ENCODE data around the gene FBLN2. TPM values are rescaled to one million over a fixed set of nuclear protein-coding genes. Genes with fewer than 3 reads are reported as not detected.

Gene FBLN2
- total RNA-seq, 1 experiment from 2014 or later, result not detected

DNA sequence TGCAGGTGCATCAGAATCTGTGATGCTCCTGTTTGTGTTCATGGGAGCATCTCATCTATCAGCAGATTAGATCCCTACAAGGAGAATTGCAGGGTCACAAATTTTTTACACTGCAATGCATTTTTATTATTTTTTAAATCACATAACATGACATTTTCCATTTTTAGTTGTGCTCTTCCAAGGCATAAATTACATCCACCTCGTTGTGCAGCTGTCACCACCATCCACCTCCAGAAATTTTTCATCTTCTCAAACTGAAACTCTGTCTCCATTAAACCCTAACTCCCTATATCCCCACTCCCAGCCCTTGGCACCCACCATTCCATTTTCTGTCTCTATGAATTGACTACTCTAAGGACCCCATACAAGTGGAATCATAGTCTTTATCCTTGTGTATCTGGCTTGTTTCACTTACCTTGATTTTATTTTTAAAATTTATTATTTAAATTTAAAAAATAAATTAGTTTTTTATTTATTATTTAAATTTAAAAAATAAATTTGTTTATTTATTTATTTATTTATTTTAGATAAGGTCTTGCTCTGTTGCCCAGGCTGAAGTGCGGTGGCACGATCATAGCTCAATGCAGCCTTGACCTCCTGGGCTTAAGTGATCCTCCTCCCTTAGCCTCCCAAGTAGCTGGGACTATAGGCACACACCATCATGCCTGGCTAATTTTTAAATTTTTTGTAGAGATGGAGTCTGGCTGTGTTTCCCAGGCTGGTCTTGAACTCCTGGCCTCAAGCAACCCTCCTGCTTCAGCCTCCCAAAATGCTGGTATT is 47.7 kb downstream of the FBLN2 start:
- Histone ChIP-seq H3K4me3 (ENCODE audit: low read length) (no peak overlapping the region), H3K27me3 (ENCODE audit: low read length) (no peaks in the 10 kb centered on the region), H3K9ac (ENCODE audit: low read length) (no peak overlapping the region), H3K9me3 (ENCODE audit: low read length) (no peaks in the 10 kb centered on the region), H3K9me2 (replicated peaks; ENCODE audit: insufficient read depth, low read length) (no peaks in the 10 kb centered on the region), H3K4me2 (ENCODE audit: low read depth, low read length, poor library complexity, severe bottlenecking) (no peak overlapping the region), H4K20me1 (ENCODE audit: insufficient read depth, low read depth, low read length) (no peaks in the 10 kb centered on the region), H3K79me2 (ENCODE audit: low read length) (no peaks in the 10 kb centered on the region), H2AFZ (ENCODE audit: low read length) (no peak overlapping the region), H3K27ac (ENCODE audit: low read length) (no peak overlapping the region), H3K4me1 (ENCODE audit: low read length) (no peaks in the 10 kb centered on the region), H3K36me3 (ENCODE audit: insufficient read depth, low read length) (no peaks in the 10 kb centered on the region)
- no peak for DNase-seq

GRCh38 chr3:13597661-13598060 is 48.7 kb downstream of the FBLN2 start:
- Histone ChIP-seq H3K9me2 (replicated peaks; ENCODE audit: insufficient read depth, low read length) (no peaks in the 10 kb centered on the region), H3K27me3 (ENCODE audit: low read length) (no peaks in the 10 kb centered on the region), H3K9me3 (ENCODE audit: low read length) (no peaks in the 10 kb centered on the region), H3K4me3 (ENCODE audit: low read length) (no peak overlapping the region), H3K9ac (ENCODE audit: low read length) (no peak overlapping the region), H3K36me3 (ENCODE audit: insufficient read depth, low read length) (no peaks in the 10 kb centered on the region), H3K4me2 (ENCODE audit: low read depth, low read length, poor library complexity, severe bottlenecking) (no peak overlapping the region), H3K27ac (ENCODE audit: low read length) (no peak overlapping the region), H3K4me1 (ENCODE audit: low read length) (no peaks in the 10 kb centered on the region), H3K79me2 (ENCODE audit: low read length) (no peaks in the 10 kb centered on the region), H2AFZ (ENCODE audit: low read length) (no peak overlapping the region), H4K20me1 (ENCODE audit: insufficient read depth, low read depth, low read length) (no peaks in the 10 kb centered on the region)
- no peak for DNase-seq

- no peaks in the 10 kb centered on the region for H3K9me3 ChIP-seq (ENCODE audit: low read length)
- H3K4me2 ChIP-seq (ENCODE audit: low read depth, low read length, poor library complexity, severe bottlenecking), result no peak overlapping the region
- H3K27ac ChIP-seq (ENCODE audit: low read length), result no peak overlapping the region
- no peak overlapping the region for H2AFZ ChIP-seq (ENCODE audit: low read length)
- H3K9me2 ChIP-seq (replicated peaks; ENCODE audit: insufficient read depth, low read length), result no peaks in the 10 kb centered on the region
- no peak for DNase-seq
- H4K20me1 ChIP-seq (ENCODE audit: insufficient read depth, low read depth, low read length), result no peaks in the 10 kb centered on the region
- H3K27me3 ChIP-seq (ENCODE audit: low read length), result no peaks in the 10 kb centered on the region
- H3K36me3 ChIP-seq (ENCODE audit: insufficient read depth, low read length), result no peaks in the 10 kb centered on the region
- no peaks in the 10 kb centered on the region for H3K4me1 ChIP-seq (ENCODE audit: low read length)
- no peak overlapping the region for H3K9ac ChIP-seq (ENCODE audit: low read length)
- no peaks in the 10 kb centered on the region for H3K79me2 ChIP-seq (ENCODE audit: low read length)
- H3K4me3 ChIP-seq (ENCODE audit: low read length), result no peak overlapping the region
Measured at GRCh38 chr3:13598201-13598600, 49.3 kb downstream of the FBLN2 start.

DNA sequence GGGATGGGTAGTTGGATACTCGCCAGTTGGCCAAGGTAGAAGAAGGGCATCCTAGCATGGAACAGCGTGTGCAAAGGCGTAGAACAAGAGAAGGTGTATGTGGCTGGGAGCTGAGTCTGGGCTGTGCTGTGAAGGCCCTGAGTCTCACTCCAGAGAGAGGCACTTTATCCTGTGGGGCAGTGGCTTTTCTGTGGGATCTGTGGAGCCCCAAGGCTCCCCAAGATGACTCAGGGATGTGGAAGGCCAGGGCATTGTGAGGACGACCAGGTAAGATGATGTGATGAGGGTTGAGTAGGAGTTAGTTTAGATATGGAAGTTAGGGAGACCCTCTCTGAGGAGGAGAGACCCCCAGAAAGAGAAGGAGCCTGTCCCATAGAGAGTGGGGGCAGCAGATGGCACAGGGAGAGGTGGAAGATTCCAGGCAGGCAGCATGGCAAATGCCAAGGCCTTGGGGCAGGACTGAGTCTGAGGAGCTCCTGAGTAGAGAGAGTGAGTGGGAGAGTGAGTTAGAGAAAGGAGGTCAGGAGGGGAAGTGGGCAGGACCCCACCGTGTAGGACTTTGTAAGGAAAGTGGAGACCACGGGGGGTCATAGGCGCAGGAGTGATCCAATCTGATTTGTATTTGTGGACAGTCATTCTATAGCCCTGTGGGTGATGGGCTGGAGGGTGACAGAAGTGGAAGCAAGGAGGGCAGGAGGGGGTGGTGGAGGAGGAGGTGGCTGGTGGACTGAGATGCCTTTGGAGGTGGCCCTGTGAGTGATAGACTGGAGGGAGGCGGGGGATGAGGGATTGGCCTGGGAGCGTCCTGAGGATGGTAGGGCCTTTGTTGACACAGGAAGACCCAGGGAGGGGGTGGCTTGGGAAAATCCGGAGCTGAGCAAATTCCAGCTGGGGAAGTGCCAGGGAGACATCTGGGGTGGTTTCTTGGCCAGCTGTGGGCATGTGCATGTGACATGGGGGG is 50.3 kb downstream of the FBLN2 start:
- no peak overlapping the region for H2AFZ ChIP-seq (ENCODE audit: low read length)
- no peaks in the 10 kb centered on the region for H3K27me3 ChIP-seq (ENCODE audit: low read length)
- H3K4me3 ChIP-seq (ENCODE audit: low read length), result no peak overlapping the region
- H3K4me1 ChIP-seq (ENCODE audit: low read length), result no peaks in the 10 kb centered on the region
- H3K79me2 ChIP-seq (ENCODE audit: low read length), result no peaks in the 10 kb centered on the region
- no peaks in the 10 kb centered on the region for H3K9me2 ChIP-seq (replicated peaks; ENCODE audit: insufficient read depth, low read length)
- no peaks in the 10 kb centered on the region for H3K36me3 ChIP-seq (ENCODE audit: insufficient read depth, low read length)
- no peak overlapping the region for H3K27ac ChIP-seq (ENCODE audit: low read length)
- no peak overlapping the region for H3K9ac ChIP-seq (ENCODE audit: low read length)
- H4K20me1 ChIP-seq (ENCODE audit: insufficient read depth, low read depth, low read length), result no peaks in the 10 kb centered on the region
- DNase-seq, result no peak
- no peaks in the 10 kb centered on the region for H3K9me3 ChIP-seq (ENCODE audit: low read length)
- H3K4me2 ChIP-seq (ENCODE audit: low read depth, low read length, poor library complexity, severe bottlenecking), result no peak overlapping the region

GRCh38 chr3:13599887-13600450 is 51.0 kb downstream of the FBLN2 start:
- Histone ChIP-seq H3K27me3 (ENCODE audit: low read length) (no peaks in the 10 kb centered on the region), H3K4me2 (ENCODE audit: low read depth, low read length, poor library complexity, severe bottlenecking) (no peak overlapping the region), H3K27ac (ENCODE audit: low read length) (no peak overlapping the region), H2AFZ (ENCODE audit: low read length) (no peak overlapping the region), H4K20me1 (ENCODE audit: insufficient read depth, low read depth, low read length) (no peaks in the 10 kb centered on the region), H3K9me2 (replicated peaks; ENCODE audit: insufficient read depth, low read length) (no peaks in the 10 kb centered on the region), H3K4me3 (ENCODE audit: low read length) (no peak overlapping the region), H3K9ac (ENCODE audit: low read length) (no peak overlapping the region), H3K9me3 (ENCODE audit: low read length) (no peaks in the 10 kb centered on the region), H3K36me3 (ENCODE audit: insufficient read depth, low read length) (no peaks in the 10 kb centered on the region), H3K4me1 (ENCODE audit: low read length) (no peaks in the 10 kb centered on the region), H3K79me2 (ENCODE audit: low read length) (no peaks in the 10 kb centered on the region)
- DNase-seq, result no peak

DNA sequence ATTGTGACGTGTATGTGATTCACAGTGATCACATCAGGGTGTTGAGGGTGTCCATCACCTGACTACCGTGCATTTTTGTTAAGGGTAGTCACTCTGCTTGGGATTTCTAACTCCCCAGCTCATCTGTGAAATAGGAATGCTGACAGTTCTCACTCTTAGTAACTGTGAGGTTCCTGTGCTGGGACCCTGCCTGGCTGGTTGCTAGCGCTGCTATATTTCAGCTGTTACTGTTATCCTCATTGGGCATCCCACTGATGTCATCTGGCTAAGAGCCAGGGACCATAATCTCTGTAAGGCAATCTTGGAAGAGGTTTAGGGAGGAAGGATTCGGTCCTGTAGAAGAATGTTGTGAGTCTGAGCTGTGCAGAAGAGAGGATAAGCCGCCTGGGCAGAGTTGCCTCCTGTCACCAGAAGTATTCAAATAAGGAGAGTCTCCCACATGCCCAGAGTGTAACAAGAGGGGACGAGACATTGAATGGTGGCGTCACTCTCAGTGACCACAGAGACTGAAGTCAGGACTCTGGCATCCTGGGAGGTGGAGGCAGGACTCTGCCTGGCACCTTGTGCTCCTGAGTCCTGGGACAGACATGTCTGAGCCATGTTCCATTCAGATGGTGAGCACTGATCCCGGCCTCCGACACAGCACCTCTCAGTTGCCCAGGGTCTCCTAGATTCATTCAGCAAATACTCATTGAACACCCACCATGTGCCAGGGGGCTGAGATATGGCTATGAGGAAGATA is 52.2 kb downstream of the FBLN2 start:
- no peak overlapping the region for H3K4me2 ChIP-seq (ENCODE audit: low read depth, low read length, poor library complexity, severe bottlenecking)
- no peaks in the 10 kb centered on the region for H3K4me1 ChIP-seq (ENCODE audit: low read length)
- no peak overlapping the region for H2AFZ ChIP-seq (ENCODE audit: low read length)
- no peaks in the 10 kb centered on the region for H4K20me1 ChIP-seq (ENCODE audit: insufficient read depth, low read depth, low read length)
- no peak overlapping the region for H3K4me3 ChIP-seq (ENCODE audit: low read length)
- no peak for DNase-seq
- H3K9me3 ChIP-seq (ENCODE audit: low read length), result no peaks in the 10 kb centered on the region
- H3K36me3 ChIP-seq (ENCODE audit: insufficient read depth, low read length), result no peaks in the 10 kb centered on the region
- no peak overlapping the region for H3K9ac ChIP-seq (ENCODE audit: low read length)
- H3K27ac ChIP-seq (ENCODE audit: low read length), result no peak overlapping the region
- no peaks in the 10 kb centered on the region for H3K9me2 ChIP-seq (replicated peaks; ENCODE audit: insufficient read depth, low read length)
- H3K79me2 ChIP-seq (ENCODE audit: low read length), result no peaks in the 10 kb centered on the region
- no peaks in the 10 kb centered on the region for H3K27me3 ChIP-seq (ENCODE audit: low read length)

- no peak overlapping the region for H2AFZ ChIP-seq (ENCODE audit: low read length)
- no peaks in the 10 kb centered on the region for H3K79me2 ChIP-seq (ENCODE audit: low read length)
- no peaks in the 10 kb centered on the region for H3K36me3 ChIP-seq (ENCODE audit: insufficient read depth, low read length)
- H3K9ac ChIP-seq (ENCODE audit: low read length), result no peak overlapping the region
- no peaks in the 10 kb centered on the region for H3K9me2 ChIP-seq (replicated peaks; ENCODE audit: insufficient read depth, low read length)
- H4K20me1 ChIP-seq (ENCODE audit: insufficient read depth, low read depth, low read length), result no peaks in the 10 kb centered on the region
- no peak overlapping the region for H3K4me3 ChIP-seq (ENCODE audit: low read length)
- no peak overlapping the region for H3K4me2 ChIP-seq (ENCODE audit: low read depth, low read length, poor library complexity, severe bottlenecking)
- H3K4me1 ChIP-seq (ENCODE audit: low read length), result no peaks in the 10 kb centered on the region
- no peaks in the 10 kb centered on the region for H3K27me3 ChIP-seq (ENCODE audit: low read length)
- DNase-seq, result no peak
- H3K9me3 ChIP-seq (ENCODE audit: low read length), result no peaks in the 10 kb centered on the region
- no peak overlapping the region for H3K27ac ChIP-seq (ENCODE audit: low read length)
Measured at GRCh38 chr3:13601692-13602080, 52.8 kb downstream of the FBLN2 start.
